ENCODE measurements around the gene ATF3.
"Not testable (repeated sequence)": the region's sequence is repeated elsewhere in the genome, so short reads cannot be mapped to it uniquely, and the experiment has no call there.

Gene ATF3

GRCh38 chr1:212655668-212656440, 47.3 kb downstream of the ATF3 start:
- DNase-seq = peak; percentile 13

DNA sequence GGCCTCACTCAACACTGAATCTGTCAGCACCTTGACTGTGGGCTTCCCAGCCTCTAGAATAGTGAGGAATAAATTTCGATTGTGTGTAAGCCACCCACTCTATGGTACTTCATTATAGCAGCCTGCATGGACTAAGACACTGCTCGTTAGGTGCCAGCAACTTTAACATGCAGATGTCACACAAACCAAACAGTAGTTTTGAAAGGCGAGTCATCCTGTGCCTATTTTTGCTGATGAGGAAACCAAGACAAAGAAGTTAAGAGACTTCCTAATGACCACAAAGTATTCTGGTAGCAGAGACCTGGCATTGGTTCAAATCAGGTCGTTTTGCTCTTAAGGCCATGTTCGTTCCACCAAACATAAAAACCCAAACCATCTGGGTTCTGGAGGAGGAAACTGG, 48.2 kb downstream of the ATF3 start:
- peak; percentile 15 for DNase-seq

DNA sequence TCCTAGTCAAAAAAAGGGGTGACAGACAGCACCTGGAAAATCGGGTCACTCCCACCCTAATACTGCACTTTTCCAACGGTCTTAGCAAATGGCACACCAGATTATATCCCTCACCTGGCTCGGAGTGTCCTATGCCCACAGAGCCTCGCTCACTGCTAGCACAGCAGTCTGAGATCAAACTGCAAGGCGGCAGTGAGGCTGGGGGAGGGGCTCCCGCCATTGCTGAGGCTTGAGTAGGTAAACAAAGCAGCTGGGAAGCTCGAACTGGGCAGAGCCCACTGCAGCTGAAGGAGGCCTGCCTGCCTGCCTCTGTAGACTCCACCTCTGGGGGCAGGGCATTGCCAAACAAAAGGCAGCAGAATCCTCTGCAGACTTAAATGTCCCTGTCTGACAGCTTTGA, 49.7 kb downstream of the ATF3 start:
- not testable (repeated sequence) for DNase-seq

- no peak for DNase-seq
Observed at GRCh38 chr1:212664409-212665199, 56.0 kb downstream of the ATF3 start.

DNA sequence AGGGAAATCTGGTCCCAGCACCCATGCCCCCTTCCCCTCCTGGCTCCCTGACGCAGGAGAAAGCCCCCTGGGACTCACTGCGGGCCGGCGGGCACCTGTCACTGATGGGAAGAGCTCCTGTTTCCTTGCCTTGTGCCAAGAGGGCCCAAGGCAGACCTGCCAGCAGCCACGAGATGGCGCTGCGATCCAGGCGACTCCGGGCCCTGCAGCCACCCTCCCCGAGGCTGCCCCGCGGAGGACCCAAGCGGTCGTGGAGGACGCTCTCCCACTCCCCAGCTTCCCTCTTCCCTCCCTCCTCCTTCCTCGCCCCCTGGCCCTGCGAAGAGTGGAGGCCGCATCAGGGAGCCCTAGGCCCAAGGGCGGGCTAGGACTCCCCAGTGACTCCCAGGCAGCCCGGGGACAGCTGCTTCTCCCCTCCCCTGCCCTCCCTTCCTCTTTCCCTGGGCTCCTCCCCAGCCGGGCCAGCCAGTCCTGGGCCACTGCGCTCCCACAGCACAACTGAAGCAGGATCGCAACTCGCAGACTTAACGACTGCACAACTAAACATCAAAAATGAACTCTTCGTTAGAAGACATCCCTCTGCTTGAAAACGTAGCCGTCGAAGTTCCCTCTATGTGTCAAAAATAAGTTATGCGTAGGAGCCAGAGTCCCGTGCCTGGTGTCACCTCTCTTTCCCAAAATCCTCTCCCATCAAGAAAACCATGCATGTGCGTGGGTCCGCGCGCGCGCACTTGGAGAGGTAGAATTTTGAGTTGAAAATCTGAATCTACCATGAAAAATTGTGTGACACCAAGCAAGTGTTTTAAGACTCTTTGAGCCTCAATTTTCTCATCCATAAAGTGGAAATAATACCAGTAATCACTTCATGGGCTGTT, 56.9 kb downstream of the ATF3 start:
- DNase-seq = peak; percentile 76

DNA sequence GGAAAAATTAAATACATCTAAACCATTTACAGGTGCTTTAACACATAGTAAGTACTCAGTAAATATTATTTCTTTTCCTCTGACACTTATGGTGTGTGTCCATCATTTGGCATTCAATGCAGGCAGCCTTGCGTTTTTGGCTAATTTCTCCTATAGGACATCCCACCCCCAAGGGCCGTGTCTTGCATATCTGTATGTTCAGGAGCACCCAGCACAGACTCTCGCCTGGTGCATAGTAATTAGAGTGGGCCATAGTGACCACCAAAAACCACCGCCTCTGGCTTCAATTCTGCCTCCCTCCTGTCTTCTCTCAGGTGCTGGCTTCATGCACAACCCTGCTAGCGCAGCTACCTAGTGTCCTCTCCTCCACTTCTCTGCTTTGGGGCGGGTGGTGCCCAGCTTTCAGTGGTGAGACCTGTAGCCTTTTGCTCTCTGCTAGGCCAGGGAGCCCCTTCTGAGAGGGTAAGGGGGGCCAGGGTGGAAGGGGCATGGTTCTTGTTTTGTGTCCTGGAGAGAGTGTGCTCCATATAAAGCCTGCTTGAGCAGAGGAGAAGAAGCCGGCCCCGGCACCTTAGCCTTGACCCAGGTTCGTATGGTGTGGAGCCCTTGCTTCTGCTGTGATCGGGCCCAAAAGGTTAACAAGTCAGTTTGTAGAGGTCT, 57.7 kb downstream of the ATF3 start:
- no peak for DNase-seq

DNA sequence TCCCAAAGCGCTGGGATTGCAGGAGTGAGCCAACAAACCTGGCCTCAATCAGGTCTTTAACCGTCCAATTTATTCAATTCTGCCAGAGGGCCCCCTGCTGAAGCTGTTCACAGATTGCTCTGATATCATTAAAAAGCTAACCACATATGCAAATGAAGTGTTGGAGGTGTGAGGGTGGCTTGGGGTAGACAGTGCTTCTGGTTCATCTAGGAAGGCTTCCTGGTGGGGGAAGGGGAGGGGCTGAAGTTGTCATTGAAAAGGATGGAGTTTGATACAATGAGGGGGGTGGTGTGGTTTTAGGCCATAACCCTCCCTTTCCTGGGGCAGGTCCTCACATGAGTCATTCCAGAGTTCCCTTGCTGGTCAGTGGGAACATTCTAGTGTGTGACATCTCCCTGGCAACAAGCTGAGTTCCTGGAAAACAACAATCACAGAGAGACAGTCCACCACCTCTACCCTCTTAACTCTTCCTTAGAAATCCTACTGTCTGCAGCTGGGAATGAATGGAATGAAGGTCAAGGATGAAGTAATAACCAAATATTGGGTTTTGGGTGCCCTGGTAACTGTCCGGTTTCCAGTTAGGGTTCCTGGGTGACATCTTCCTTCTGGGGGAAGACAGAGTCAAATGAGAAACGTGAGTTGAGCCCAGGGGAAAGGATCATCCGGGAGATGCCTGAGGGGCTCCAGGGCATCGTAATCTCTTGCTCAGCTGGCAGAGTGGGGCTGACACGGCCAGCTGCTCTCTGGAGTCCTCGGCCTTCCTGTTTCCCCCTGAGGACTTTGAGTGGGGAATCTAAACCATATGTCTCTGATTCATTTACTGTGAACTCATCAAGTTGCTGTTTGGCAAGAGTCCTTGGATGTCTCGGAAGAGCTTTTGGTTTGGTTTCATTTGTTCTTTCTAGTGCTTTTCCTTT, 58.9 kb downstream of the ATF3 start:
- DNase-seq = peak; percentile 94

DNA sequence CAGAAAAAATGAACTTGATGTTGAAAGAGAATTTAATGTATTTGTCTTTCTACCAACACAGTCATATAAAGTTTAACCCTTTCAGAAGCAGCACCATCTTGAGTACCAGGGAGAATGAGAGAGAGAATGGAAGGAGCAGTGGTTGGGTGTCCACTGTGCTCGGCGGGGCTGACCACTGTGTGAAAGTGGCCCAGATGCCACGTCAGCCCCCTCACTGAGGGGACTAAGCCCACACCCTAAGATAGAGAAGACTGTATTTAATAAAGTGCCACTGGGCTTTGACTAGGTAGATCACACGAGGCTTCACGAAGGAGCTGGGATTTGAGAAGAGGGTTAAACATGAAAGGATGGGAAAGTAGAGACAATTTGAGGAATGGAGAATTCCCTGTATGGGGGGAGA, 59.9 kb downstream of the ATF3 start:
- no peak for DNase-seq

DNA sequence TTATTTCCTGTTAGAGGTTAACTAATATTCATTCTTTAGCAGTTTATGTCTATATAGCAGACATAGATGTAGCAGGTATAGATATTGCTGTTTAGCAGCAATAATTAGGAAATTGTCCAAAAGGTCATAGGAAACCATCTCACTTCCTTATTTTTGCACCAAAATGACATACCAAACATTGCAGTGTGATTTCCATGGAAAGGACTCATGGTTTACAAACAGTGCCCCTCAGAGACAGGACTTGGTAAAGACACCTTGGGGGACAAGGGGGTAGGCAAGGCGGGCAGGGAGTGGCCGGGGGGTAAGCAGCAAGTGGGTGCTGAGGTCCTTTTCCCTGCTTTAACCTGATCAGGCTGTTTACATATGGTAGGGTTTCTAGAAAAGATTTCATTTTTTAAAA, 60.5 kb downstream of the ATF3 start:
- no peak for DNase-seq

- no peak for DNase-seq
Observed at GRCh38 chr1:212669600-212669999, 61.0 kb downstream of the ATF3 start.

- no peak for DNase-seq
Observed at GRCh38 chr1:212670301-212670700, 61.7 kb downstream of the ATF3 start.

All from fibroblast of skin of abdomen (primary cell).